Umbilical cord (tissue), 2 donors: ENCODE measurements around the gene SRGAP3. TPM values are rescaled to one million over a fixed set of nuclear protein-coding genes. Genes with fewer than 3 reads are reported as not detected.

ENCODE experiments used
- DNase-seq: peaks from one replicate; pipeline ENCODE4 v3.0.0-alpha.2; 2015; ENCODE audit warnings: low spot score
- total RNA-seq: library from RNA; depleted of rRNA; stranded (reverse); fragments of >200 nt; gene quantifications from one replicate; pipeline ENCODE4 v1.2.3, GENCODE V29; 2014; ENCODE audit warnings: low replicate concordance; ENCODE audit not compliant: insufficient read depth

The SRGAP3 gene
- total RNA-seq, 1 donor from 2014 or later, result 10.4 TPM

GRCh38 chr3:9021271-9022009, 228.0 kb downstream of the SRGAP3 start:
- peak; percentile 94 for DNase-seq

DNA sequence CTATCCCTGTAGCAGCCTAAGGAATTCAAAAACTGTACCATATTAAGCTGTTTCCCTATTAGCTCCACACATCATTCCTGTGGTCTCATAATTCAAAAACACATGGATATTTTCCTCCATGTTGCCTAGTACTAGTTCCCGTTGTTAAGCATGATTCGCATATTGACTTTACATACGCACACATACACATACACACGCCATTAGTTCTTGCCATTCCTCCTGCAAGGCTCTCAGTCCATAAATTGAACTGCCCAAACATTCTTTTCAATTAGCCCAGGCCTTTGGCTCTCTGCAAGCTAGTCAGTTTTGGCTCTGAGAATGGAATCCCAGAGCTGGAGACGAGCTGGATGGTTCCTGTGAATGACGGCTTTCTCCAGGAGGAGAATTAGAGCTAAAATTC, 229.0 kb downstream of the SRGAP3 start:
- peak; percentile 36 for DNase-seq

GRCh38 chr3:9019259-9019961, 230.0 kb downstream of the SRGAP3 start:
- peak; percentile 10 for DNase-seq

GRCh38 chr3:9015250-9015649, 234.2 kb downstream of the SRGAP3 start:
- no peak for DNase-seq

GRCh38 chr3:9013782-9014563, 235.5 kb downstream of the SRGAP3 start:
- DNase-seq, result peak; percentile 66

DNA sequence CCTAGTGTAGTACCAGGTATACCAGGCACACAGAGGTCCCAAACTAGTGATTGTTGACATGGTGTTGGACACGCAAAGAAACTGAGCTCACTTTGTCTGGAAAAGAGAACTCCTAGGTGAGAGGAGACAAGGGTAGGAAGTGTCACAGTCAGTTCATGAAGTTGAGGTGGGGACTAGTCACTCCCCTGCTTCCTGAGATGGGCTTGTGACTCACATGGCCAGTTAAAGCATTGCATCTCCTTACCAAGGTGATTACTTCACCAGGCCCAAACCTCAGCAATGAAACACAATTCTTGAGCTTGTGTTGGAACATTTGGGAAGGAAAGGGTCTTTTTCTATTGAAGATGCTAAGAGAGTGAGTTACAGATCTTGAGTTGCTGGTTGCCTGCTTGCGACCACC, 236.9 kb downstream of the SRGAP3 start:
- DNase-seq, result no peak

DNA sequence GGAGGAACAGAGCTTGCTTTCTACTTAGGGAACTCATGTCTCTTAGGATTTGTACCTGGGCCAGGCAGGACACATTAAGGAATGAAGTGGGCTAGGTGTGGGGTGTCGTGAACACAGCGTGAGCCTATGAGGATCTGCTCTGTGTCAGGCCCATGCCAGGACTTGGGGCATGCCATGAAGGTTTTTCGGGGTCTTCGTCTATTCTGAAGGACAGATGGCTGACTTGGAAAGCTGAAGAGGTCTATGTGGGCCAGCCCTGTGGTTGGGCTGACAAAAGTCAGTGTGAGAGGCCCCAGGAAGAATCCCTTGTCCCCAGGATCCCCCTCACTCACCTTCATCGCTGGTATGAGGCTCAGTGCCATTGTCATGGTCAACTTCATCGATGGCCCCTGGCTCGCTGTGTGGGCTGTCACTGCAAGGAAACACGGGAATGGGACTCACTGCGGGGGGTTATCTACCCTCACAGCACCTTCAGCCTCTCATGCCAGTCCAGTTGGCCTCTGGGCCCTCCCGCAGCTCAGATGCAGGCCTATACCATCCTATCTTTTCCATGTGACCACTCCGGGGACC, 239.4 kb downstream of the SRGAP3 start:
- no peak for DNase-seq

DNA sequence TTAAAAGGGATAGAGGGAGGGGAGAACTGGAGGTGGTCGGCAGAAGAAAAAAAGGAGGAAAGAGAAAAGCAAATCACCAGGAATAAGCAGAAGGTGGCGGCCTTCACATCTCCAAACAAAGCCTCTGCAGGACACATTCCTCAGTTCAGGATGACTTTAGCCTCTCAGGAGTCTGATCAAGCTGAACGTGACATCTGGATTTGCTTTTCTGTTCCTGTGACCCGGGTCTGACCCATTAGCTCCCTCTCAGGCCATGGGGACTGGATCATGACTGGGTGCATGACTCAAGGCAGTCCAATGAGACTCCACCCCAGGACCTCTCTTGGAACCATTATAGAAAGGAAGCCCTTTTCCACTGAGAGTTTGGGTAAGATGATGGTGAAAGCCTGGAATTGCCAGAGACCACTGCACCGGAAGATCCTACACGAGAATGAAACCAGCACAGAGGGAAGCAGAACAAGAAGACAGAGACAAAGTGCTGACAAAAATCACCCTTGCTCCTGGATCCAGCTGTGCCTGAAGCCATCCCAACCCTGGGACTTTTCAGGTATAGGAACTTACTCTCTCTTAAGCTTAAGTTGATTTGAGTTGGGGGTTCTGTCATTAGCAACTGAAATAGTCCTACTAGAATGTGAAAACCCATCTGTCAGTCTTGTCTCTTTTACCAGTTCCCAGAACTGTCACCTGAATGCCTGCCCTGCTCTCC, 240.7 kb downstream of the SRGAP3 start:
- no peak for DNase-seq

DNA sequence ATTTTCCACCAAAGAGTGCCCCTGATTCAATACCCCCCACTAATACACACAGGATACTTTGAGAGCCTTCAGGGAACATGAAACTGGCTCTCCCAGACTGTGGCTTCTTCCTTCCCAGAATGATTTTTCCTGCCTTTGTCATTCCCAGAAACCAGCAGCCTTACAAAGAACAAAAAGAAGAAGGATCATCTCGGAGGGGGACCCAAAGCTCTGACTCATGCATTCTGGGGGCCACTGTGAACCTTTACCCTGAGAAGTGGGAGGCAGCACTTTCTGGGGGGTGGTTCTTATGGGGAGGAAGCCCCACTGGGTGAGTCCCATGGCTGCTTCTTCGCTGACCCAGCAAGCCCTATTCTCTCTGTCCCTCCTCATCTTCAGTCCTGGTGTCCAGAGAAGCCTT, 241.5 kb downstream of the SRGAP3 start:
- no peak for DNase-seq

DNA sequence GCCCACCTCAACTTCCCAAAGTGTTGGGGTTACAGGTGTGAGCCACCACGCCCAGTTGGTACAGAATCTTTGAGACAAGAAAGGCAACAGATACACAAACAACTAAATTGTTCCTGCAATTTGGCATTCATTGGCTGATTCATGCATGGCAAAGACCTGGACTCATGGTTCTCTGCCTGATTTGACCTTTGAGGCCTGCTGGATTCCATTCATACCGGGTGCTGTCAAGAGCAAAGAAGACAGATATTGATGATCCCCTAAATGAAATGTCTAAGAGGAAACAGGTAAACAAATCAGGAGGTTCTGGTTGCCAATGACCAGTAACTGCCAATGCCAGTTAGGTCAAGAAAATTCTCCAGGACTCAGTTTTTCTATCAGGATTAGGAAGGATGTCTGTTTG, 242.2 kb downstream of the SRGAP3 start:
- no peak for DNase-seq

- no peak for DNase-seq
Measured at GRCh38 chr3:9000041-9000440, 249.4 kb downstream of the SRGAP3 start.

DNA sequence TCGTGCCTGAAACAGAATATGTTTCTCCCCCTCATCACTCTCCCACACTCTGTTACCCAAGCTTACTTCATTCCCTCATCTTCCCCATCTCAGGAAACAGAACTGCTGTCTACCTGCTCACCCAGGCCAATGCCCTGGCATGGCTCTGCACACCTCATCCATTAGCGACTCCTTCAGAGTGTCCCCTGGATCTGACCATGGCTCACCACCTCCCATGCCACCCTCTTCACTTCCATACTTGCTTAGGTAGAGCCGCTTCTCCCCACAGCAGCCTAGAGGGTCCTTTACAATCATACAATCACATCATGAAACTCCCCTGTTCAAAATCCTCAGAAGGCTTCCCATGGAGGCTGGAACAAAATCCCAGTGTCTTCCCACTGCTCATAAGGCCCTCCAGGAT, 252.3 kb downstream of the SRGAP3 start:
- DNase-seq, result no peak

GRCh38 chr3:8996681-8997121, 252.7 kb downstream of the SRGAP3 start:
- peak; percentile 83 for DNase-seq

- no peak for DNase-seq
Measured at GRCh38 chr3:8996216-8996615, 253.2 kb downstream of the SRGAP3 start.

GRCh38 chr3:8994226-8994625, 255.2 kb downstream of the SRGAP3 start:
- no peak for DNase-seq

DNA sequence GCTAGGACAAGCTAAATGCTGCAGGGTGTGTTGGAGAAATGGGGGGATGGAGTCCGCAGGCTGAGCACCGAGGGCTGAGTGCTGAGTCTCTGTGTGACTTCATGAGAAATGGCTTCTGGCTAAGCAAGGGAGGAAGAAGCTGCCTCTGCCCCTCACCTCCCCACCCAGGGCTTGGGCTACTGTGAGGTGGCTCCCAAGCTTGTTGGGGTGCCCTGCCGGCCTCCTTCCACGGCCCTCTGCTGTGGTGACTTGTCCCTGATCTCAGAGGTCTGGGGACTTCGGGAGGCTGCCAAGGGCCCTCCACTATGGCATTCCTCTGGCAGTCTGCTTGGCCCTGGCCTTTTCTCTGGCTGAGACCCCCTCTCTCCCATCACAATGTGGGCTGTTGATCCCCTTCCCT, 256.1 kb downstream of the SRGAP3 start:
- no peak for DNase-seq

GRCh38 chr3:8992854-8993253, 256.6 kb downstream of the SRGAP3 start:
- DNase-seq, result no peak

DNA sequence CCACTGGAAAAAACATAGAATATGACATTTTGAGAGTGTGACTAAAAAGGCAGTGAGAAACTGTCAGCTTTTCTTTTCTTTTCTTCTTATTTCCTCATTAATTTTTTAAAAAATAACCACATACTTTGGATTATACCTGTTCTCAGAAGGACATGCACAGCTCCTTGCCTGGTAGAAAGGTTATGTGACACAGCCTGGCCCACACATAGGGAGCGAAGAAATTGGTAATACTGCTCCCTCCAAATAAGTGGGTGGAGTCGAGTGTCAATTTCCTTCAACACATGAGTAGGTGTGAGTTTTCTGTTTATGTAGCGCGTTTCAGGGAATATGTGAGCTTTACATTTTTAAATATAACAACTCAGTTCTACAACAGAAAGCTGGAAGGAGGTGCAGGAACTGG, 257.2 kb downstream of the SRGAP3 start:
- no peak for DNase-seq

DNA sequence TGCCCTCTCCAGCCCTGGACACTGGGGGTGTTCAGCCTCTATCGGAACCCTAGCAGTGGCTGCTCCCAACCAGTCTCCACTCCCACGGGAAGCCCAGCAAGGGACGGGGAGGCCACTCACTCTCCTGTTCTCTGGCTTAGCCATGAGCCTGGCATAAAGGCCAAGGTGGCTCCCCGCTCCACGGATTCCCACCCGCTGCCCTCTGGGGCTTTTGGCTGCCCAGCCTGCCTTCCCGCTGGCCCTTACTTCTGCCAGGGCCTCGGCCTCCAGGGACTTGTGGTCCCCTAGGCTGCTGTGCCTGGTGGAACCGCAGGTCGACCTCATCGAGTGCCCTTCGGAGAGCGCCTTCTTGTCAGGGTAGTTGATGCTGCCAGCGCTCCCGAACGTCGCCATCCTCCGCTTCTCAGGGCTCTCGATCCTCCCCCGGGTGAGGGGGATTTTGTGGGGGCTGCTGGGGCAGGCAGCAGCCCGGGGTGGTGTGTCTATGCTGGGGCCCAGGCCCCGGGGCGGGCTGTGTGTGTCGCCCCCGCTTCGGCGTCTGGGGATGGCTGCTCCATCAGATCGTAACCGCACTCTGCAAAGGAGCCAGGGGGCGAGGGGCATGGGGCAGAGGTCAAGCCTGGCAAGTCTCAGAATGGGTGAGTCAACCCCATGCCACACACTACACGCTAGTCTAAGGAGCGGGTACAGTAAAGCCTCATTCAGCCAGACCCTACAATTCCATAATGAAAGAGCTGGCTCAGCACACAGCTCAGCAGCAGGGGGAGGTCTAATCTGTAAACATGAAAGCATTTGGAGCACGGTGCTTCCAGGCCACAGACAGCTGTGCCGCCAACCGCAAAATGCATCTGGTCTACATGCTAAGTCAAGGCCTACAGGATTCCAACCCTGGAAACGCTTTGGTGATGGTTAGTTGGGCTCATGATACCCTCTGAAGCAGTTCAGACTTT, 258.9 kb downstream of the SRGAP3 start:
- peak; percentile 95 for DNase-seq
